HepG2 (cell line): ENCODE data around the gene LRP5.

ENCODE experiments used
- EEA1 ChIP-seq: sonication (generic); formaldehyde crosslinking; IDR thresholded peaks from 2 replicates; pipeline ENCODE4 v1.5.1; 2020; ENCODE audit warnings: mild to moderate bottlenecking, missing genetic modification reagents, borderline replicate concordance
- HMGXB4 ChIP-seq, 2 experiments: sonication (generic) in 1 of 2; formaldehyde crosslinking in 1 of 2; IDR thresholded peaks; 2 replicates each; pipeline versions ENCODE4 v1.4.0 to v1.6.1; 2018 to 2020; ENCODE audit warnings: missing genetic modification reagents in 2 of 2, borderline replicate concordance in 1 of 2, low read depth in 1 of 2, mild to moderate bottlenecking in 1 of 2, missing biosample characterization in 1 of 2

DNA sequence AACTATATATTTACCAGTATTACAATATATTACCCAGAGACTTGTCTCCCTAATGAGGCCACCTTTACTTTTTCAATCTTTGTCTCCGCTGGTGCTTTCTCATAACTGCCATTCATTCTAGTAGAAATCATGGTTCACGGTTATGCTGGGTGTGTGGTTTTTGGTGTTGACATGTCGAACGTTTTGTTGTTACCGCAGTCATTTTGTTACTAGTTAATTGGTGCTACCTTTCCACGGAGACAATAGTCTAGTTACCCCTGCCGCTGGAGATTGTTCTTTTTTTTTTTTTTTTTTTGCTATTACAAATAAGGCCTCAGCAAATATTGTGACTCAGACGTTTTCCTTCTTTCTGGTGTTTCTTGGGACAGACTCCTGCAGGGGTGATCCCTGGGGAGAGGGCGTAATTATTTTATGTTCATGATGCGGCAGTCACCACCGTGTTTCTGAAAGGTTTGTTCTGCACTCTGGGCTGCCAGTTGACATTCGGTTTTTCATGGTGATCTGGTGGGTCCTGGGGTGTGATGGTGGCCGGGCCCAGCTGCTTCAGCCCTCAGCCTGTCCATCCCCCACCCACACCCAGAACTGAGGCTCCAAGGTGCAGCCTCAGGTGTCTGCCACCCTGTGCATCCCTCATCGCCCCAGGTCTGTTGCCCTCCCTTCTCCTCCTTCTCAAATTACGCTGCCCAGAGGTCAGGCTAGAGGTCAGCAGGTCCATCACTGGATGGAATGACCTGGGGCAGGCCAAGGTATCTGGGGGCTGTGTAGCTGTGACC is 28.6 kb downstream of the LRP5 start:
- no peak for TF ChIP-seq HMGXB4 (CRISPR knock-in tag; IDR thresholded peaks at IDR 0.05; ENCODE audit: borderline replicate concordance in 1 of 2, low read depth in 1 of 2)
- TF ChIP-seq EEA1 (CRISPR knock-in tag): no peak
